ENCODE results near the gene RAB12.
"Not testable (repeated sequence)": the region's sequence is repeated elsewhere in the genome, so short reads cannot be mapped to it uniquely, and the experiment has no call there.

DNA sequence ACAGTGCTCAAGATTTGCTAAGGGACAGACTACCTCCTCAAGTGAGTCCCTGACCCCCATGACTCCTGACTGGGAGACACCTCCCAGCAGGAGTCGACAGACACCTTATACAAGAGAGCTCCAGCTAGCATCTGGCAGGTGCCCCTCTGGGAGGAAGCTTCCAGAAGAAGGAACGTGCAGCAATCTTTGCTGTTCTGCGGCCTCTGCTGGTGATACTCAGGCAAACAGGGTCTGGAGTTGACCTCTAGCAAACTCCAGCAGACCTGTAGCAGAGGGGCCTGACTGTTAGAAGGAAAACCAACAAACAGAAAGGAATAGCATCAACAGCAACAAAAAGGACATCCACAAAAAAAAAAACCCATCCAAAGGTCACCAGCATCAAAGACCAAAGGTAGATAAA lies 38.1 kb downstream of the RAB12 start:
- TF ChIP-seq EZH2 (IDR thresholded peaks at IDR 0.05; ENCODE audit: borderline replicate concordance, low read length): not testable (repeated sequence)
- TF ChIP-seq, protein P1, sequence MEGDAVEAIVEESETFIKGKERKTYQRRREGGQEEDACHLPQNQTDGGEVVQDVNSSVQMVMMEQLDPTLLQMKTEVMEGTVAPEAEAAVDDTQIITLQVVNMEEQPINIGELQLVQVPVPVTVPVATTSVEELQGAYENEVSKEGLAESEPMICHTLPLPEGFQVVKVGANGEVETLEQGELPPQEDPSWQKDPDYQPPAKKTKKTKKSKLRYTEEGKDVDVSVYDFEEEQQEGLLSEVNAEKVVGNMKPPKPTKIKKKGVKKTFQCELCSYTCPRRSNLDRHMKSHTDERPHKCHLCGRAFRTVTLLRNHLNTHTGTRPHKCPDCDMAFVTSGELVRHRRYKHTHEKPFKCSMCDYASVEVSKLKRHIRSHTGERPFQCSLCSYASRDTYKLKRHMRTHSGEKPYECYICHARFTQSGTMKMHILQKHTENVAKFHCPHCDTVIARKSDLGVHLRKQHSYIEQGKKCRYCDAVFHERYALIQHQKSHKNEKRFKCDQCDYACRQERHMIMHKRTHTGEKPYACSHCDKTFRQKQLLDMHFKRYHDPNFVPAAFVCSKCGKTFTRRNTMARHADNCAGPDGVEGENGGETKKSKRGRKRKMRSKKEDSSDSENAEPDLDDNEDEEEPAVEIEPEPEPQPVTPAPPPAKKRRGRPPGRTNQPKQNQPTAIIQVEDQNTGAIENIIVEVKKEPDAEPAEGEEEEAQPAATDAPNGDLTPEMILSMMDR (conservative IDR thresholded peaks at IDR 0.05 in 1 of 2, IDR thresholded peaks at IDR 0.05 in 1 of 2; ENCODE audit: extremely low read depth in 1 of 2, insufficient read depth in 1 of 2, low read depth in 1 of 2, low read length in 2 of 2): not testable (repeated sequence)
